ENCODE data around the gene FOXC1. TPM values are rescaled to one million over a fixed set of nuclear protein-coding genes. Genes with fewer than 3 reads are reported as not detected.

The FOXC1 gene
- total RNA-seq, 2 donors from 2014 or later: 7.1 to 10.1 TPM

DNA sequence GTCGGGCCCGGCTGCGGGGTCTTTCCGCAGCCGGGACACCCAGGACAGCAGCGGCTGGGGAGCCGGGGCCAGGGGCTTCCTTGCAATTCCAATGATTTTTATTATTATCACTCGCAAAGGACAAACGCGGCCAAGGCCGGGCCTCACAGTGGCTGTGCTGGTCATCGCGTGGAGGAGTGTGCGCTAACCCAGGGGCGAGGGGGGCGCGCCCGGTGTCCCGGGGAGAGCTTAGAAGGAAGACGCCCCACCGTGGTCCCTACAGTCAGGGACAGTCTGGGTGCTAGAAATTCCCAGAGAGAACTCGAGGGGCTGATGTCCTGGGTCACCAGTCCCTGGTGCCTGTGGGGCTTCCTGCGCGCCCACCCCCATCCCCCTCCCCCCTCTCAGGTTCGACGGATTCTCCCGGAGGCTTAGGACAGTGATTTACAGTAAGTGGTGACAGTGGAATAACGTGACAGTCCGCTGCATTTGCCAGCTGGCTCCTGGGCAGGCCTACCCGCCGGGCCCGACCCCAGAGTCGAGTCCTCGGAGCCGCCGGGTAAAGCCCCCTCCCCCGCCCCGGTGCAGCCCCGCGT is 9.5 kb downstream of the FOXC1 start:
- peaks cover 92% of the 10 kb centered on the region for H3K27me3 Mint-ChIP-seq (ENCODE audit: insufficient read depth)
- 33 to 51% methylated on average over 4 to 37 of the region's 40 CpGs for WGBS, 2 experiments (ENCODE audit: insufficient coverage in 1 of 2, insufficient read length in 1 of 2)
- no peaks in the 10 kb centered on the region for H3K36me3 ChIP-seq (ENCODE audit: control insufficient read depth, insufficient read depth, low read length)
- H3K27ac Mint-ChIP-seq: no peak overlapping the region
- peaks cover 17% of the 10 kb centered on the region for H3K4me1 Mint-ChIP-seq
- no peak for TF ChIP-seq CTCF (conservative IDR thresholded peaks at IDR 0.05)
- H3K27me3 ChIP-seq (ENCODE audit: control insufficient read depth, insufficient read depth, low read length, poor library complexity, severe bottlenecking): peaks cover 99% of the 10 kb centered on the region
- no peak overlapping the region for H3K9ac ChIP-seq (ENCODE audit: extremely low read depth, low read length, poor library complexity, severe bottlenecking)
- H3K9me3 ChIP-seq (ENCODE audit: control insufficient read depth, low read length): no peaks in the 10 kb centered on the region
- H3K4me3 Mint-ChIP-seq: peak overlapping the region; percentile 39
- no peak overlapping the region for H3K27ac ChIP-seq (ENCODE audit: low read depth, low read length)
- no peak overlapping the region for H3K4me3 ChIP-seq (ENCODE audit: low read length)
- peak; percentile 63 for DNase-seq
- H3K9me3 Mint-ChIP-seq: no peaks in the 10 kb centered on the region
- peaks cover 6% of the 10 kb centered on the region for H3K4me1 ChIP-seq (ENCODE audit: control insufficient read depth, insufficient read depth, low read length)
- peaks cover 12% of the 10 kb centered on the region for H3K36me3 Mint-ChIP-seq (ENCODE audit: low read depth)

- Histone ChIP-seq H3K9ac (ENCODE audit: extremely low read depth, low read length, poor library complexity, severe bottlenecking) (no peak overlapping the region), H3K4me3 (ENCODE audit: low read length) (no peak overlapping the region), H3K9me3 (ENCODE audit: control insufficient read depth, low read length) (no peaks in the 10 kb centered on the region), H3K4me1 (ENCODE audit: control insufficient read depth, insufficient read depth, low read length) (peaks cover 6% of the 10 kb centered on the region), H3K27ac (ENCODE audit: low read depth, low read length) (no peak overlapping the region), H3K36me3 (ENCODE audit: control insufficient read depth, insufficient read depth, low read length) (no peaks in the 10 kb centered on the region), H3K27me3 (ENCODE audit: control insufficient read depth, insufficient read depth, low read length, poor library complexity, severe bottlenecking) (peaks cover 100% of the 10 kb centered on the region)
- TF ChIP-seq CTCF (conservative IDR thresholded peaks at IDR 0.05): no peak
- Mint-ChIP-seq H3K27ac (no peak overlapping the region), H3K36me3 (ENCODE audit: low read depth) (peaks cover 12% of the 10 kb centered on the region), H3K27me3 (ENCODE audit: insufficient read depth) (peaks cover 98% of the 10 kb centered on the region), H3K4me1 (peaks cover 17% of the 10 kb centered on the region), H3K4me3 (peak overlapping the region; percentile 39), H3K9me3 (no peaks in the 10 kb centered on the region)
- 9 to 33% methylated on average over 16 to 83 of the region's 83 CpGs for WGBS, 2 experiments (ENCODE audit: insufficient coverage in 1 of 2, insufficient read length in 1 of 2)
- peak; percentile 86 for DNase-seq
Observed at GRCh38 chr6:1619673-1620503, 10.2 kb downstream of the FOXC1 start.

DNA sequence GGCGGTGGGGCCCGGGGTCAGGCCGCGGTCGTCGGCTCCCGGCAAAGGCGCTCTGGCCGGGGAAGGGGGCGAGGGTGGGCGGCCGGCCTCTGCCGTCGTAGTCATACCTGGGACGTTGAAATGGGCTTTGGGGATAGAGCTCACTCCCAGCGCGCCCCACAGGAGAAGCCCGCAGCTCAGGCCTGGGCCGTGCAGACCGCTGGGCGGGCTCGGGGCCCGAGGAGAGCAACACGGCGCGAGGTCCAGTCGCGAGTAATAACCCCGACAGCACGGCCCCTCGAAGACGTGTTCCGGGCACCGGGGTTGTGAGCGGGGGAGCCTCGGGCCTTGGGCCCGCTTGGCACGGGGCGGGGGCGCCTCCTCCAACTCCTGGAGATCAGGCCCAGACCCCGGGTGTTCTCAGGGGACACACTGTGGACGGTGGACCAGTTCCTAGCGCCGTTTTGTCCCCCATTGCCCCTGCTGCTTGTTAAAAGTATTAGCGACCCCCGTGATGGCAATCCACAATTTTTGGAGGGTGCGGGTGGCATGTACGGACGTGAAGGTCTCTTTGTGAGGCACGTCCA is 10.9 kb downstream of the FOXC1 start:
- H3K9me3 Mint-ChIP-seq: no peaks in the 10 kb centered on the region
- no peaks in the 10 kb centered on the region for H3K36me3 ChIP-seq (ENCODE audit: control insufficient read depth, insufficient read depth, low read length)
- H3K27ac Mint-ChIP-seq: no peak overlapping the region
- H3K9ac ChIP-seq (ENCODE audit: extremely low read depth, low read length, poor library complexity, severe bottlenecking): no peak overlapping the region
- peaks cover 23% of the 10 kb centered on the region for H3K4me1 Mint-ChIP-seq
- H3K4me3 Mint-ChIP-seq: peak overlapping the region; percentile 39
- H3K27me3 Mint-ChIP-seq (ENCODE audit: insufficient read depth): peaks cover 99% of the 10 kb centered on the region
- H3K27ac ChIP-seq (ENCODE audit: low read depth, low read length): no peak overlapping the region
- peaks cover 100% of the 10 kb centered on the region for H3K27me3 ChIP-seq (ENCODE audit: control insufficient read depth, insufficient read depth, low read length, poor library complexity, severe bottlenecking)
- H3K4me1 ChIP-seq (ENCODE audit: control insufficient read depth, insufficient read depth, low read length): peaks cover 6% of the 10 kb centered on the region
- H3K4me3 ChIP-seq (ENCODE audit: low read length): no peak overlapping the region
- peaks cover 12% of the 10 kb centered on the region for H3K36me3 Mint-ChIP-seq (ENCODE audit: low read depth)
- no peak for TF ChIP-seq CTCF (conservative IDR thresholded peaks at IDR 0.05)
- 35 to 55% methylated on average over 11 to 50 of the region's 50 CpGs for WGBS, 2 experiments (ENCODE audit: insufficient coverage in 1 of 2, insufficient read length in 1 of 2)
- no peaks in the 10 kb centered on the region for H3K9me3 ChIP-seq (ENCODE audit: control insufficient read depth, low read length)
- DNase-seq: peak; percentile 69

All from endodermal cell (in vitro differentiated cells).